H54 (cell line): ENCODE results near the gene ADAMTS13.

Experiments
- DNase-seq: peaks from one replicate; pipeline ENCODE4 v3.0.0; 2011; ENCODE audit warnings: low spot score, mixed read lengths; ENCODE audit not compliant: insufficient read length
- FAIRE-seq: peaks from 3 replicates; lab custom pipeline; 2011; peaks lifted over from hg19 to GRCh38; lab: Jason Lieb, UNC
- POLR2A ChIP-seq: IDR thresholded peaks from 2 replicates; pipeline ENCODE4 v1.6.1; 2011; ENCODE audit warnings: low read depth, mild to moderate bottlenecking, low read length

Gene ADAMTS13

GRCh38 chr9:133507246-133507965, 85.2 kb downstream of the ADAMTS13 start:
- TF ChIP-seq POLR2A: no peak
- no peak for DNase-seq
- FAIRE-seq: no peak

- DNase-seq (no peak), FAIRE-seq (no peak)
- no peak for TF ChIP-seq POLR2A
Measured at GRCh38 chr9:133508046-133508445, 85.9 kb downstream of the ADAMTS13 start.
